Measurements from ENCODE around the gene BBS5.
A peak's percentile ranks its signal among the peaks of the same experiment; 100 is the strongest.

Gene BBS5

GRCh38 chr2:169469952-169470572, 9.2 kb upstream of the BBS5 start:
- TF ChIP-seq, protein P1, sequence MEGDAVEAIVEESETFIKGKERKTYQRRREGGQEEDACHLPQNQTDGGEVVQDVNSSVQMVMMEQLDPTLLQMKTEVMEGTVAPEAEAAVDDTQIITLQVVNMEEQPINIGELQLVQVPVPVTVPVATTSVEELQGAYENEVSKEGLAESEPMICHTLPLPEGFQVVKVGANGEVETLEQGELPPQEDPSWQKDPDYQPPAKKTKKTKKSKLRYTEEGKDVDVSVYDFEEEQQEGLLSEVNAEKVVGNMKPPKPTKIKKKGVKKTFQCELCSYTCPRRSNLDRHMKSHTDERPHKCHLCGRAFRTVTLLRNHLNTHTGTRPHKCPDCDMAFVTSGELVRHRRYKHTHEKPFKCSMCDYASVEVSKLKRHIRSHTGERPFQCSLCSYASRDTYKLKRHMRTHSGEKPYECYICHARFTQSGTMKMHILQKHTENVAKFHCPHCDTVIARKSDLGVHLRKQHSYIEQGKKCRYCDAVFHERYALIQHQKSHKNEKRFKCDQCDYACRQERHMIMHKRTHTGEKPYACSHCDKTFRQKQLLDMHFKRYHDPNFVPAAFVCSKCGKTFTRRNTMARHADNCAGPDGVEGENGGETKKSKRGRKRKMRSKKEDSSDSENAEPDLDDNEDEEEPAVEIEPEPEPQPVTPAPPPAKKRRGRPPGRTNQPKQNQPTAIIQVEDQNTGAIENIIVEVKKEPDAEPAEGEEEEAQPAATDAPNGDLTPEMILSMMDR (IDR thresholded peaks at IDR 0.05; ENCODE audit: low read depth, low read length) = no peak
- H3K4me3 ChIP-seq (ENCODE audit: low read depth, low read length) = no peak overlapping the region

DNA sequence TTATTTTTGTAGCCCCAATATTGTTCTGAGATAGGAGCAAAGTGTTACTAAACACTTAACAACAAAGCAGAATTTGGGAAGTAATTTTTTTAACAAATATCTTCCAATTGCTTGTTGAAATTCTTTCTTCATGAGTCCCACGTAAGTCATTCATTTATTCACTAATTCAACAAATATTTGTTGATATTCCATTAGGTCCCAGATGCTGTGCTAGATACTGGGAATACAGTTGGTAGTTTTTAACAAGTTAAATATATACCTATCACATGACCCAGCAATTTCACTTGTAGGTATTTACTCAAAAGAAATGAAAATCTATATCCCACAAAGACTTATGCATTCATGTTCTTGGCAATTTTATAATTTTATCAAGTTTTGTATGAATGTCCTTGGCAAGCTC, 7.0 kb upstream of the BBS5 start:
- H3K4me3 ChIP-seq (ENCODE audit: low read depth, low read length) = no peak overlapping the region
- TF ChIP-seq, protein P1 (IDR thresholded peaks at IDR 0.05; ENCODE audit: low read depth, low read length) = no peak

DNA sequence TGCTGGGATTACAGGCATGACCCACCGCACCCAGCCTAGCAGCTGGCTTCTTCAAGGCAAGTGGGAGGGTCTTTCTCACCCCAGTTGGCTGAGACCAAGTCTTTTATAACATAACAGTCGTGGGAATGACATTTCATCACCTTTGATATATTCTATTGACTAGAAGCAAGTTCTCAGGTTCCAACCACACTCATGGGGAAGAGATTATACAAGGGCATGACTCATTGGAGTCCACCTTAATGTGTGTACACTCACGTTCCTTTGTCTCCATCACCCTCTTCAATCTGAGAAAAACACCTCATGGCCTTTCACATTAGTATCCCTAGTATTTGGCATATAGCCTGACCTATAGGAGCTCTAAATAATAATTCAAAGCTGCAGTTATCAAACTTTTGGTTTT, 2.8 kb upstream of the BBS5 start:
- TF ChIP-seq, protein P1 (IDR thresholded peaks at IDR 0.05; ENCODE audit: low read depth, low read length) = no peak

DNA sequence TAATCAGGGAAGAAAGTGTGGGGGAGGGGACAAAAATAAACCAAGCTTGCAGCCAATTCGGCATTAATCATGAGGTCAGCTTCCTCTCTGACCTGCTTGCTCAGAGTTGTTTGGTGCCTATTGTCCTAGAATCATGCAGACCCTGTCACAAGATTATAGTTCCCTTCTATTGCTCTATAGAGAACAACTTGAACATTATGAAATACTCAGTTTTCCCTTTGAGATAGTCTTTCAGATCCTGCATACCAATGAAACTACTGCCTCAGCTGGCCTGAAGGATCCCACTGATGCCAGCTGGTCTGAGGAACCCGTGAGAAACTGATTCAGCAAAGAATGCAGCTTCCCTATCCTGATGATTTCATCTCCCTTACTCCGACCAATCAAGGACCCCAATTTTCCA, 955 bp upstream of the BBS5 start:
- no peak overlapping the region for H3K4me3 ChIP-seq (ENCODE audit: low read depth, low read length)
- TF ChIP-seq, protein P1 (IDR thresholded peaks at IDR 0.05; ENCODE audit: low read depth, low read length) = no peak

More for the DNA sequence above, 2.8 kb upstream of the BBS5 start:
- no peak overlapping the region for H3K4me3 ChIP-seq (ENCODE audit: low read depth, low read length)

- TF ChIP-seq, protein P1 (IDR thresholded peaks at IDR 0.05; ENCODE audit: low read depth, low read length) = no peak
- H3K4me3 ChIP-seq (ENCODE audit: low read depth, low read length) = peak overlapping the region; percentile 64
Measured at GRCh38 chr2:169478745-169479256, 493 bp upstream of the BBS5 start.

GRCh38 chr2:169480079-169480465, 778 bp downstream of the BBS5 start:
- TF ChIP-seq, protein P1 (IDR thresholded peaks at IDR 0.05; ENCODE audit: low read depth, low read length) = no peak
- peak overlapping the region; percentile 64 for H3K4me3 ChIP-seq (ENCODE audit: low read depth, low read length)

DNA sequence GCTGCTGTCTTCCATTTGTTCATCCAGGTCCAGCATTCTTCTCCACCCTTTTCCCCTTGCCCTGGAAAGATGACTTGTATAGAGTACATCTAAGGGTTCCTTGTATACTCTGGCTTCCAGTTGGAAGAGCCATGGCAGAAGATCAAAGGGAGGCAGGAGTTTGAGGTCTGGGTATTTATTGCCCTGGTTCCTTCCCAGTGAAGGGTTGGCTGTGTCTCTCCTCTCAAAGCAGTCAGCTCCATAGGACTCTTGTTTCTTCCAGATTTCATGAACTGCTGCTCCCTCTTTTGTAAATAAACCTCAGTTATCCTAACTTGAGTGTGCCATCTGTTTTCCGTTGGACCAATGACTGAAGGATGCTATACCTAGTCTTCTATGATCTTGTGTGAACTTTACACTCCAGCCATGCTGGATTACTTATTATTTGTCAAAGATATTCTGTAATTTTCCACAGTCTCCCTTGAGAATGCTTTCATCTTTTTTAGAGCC, 6.4 kb downstream of the BBS5 start:
- TF ChIP-seq, protein P1 (IDR thresholded peaks at IDR 0.05; ENCODE audit: low read depth, low read length) = no peak
- H3K4me3 ChIP-seq (ENCODE audit: low read depth, low read length) = no peak overlapping the region
